HG02610 (cell line): ENCODE measurements around the gene PSMD1.
"Not testable (repeated sequence)": the region's sequence is repeated elsewhere in the genome, so short reads cannot be mapped to it uniquely, and the experiment has no call there.

ENCODE experiments used
- ATAC-seq: cut with Tn5 transposase; IDR thresholded peaks from one replicate; pipeline ENCODE4 v1.9.1; 2021; ENCODE audit warnings: mild to moderate bottlenecking, moderate library complexity; ENCODE audit not compliant: unreplicated experiment

The PSMD1 gene

DNA sequence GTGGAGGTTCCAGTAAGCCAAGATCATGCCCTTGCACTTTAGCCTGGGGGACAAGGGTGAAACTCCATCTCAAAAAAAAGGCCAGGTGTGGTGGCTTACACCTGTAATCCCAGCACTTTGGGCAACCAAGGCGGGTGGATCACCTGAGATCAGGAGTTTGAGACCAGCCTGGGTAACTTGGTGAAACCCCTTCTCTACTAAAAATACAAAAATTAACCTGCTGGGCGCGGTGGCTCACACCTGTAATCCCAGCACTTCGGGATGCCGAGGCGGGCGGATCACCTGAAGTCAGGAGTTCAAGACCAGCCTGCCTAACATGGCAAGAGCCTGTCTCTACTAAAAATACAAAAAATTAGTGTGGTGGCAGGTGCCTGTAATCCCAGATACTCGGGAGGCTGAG is 84.1 kb downstream of the PSMD1 start:
- ATAC-seq: not testable (repeated sequence)

DNA sequence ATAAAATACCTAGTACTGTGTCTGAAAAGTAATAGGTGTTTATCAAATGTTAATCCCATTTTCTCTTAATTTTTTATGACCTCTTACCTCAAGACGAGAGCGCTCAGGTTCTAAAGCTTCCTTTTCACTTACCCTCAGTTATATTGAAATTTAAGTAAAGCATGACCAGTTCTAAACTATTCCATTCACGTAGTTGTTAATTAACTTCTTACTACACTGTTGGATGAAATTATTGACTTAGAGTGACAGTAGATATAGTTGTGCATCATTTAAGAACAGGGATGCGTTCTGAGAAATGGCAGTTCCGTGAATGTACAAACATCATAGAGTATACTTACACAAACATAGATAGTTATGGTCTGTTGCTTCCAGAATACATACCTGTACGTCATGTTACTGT is 88.2 kb downstream of the PSMD1 start:
- ATAC-seq: no peak

DNA sequence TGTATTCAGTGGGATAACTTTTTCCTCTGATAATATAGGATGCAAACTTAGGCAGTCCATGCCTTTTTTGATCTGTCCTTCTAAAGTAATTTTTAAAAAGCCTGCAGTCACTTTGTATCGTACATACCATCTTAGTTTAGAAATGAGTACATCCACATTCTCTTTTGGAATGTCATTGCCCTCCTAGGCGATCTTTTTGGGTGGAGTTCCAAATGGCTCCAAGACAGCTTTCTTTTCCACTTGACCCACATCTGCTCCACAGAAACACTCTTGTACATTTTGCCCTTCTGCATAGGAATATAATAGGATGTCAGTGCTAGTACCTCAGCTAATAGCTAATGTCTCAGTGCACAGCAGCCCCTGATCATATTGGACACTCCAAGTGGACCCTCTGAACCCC is 90.0 kb downstream of the PSMD1 start:
- ATAC-seq: no peak

DNA sequence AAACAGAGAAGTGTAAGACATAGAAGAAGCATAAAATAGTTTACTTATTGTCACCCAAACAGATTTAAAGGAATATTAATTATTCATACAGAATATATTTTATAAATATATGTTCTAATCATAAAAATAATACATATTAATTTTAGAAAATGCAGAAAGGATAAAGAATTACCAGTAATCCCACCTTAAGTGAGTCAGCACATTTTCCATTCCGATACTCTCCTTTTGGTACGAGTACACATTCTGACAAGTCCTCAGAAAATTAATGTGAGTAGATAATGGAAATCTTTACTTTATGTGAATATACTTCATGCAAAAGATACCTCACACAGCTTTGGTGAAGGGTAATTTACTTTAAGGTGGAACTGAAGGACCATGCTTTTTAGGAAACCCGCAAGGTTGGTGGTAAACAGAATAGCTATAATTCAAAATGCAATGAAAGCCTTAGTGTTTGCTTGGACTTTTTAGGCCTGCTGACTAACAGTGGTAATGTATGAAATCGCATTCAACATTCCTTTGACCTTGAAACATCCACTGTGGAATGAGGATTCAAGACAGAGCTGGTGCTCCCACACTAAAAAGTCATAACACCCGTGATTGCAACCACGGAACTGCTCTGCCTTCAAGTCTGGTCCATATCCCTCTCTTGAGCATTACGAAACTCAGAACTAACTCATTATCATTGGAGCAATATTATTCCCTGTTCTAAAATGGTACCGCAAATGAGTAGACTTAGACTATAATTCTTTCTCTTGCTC is 96.3 kb downstream of the PSMD1 start:
- no peak for ATAC-seq

DNA sequence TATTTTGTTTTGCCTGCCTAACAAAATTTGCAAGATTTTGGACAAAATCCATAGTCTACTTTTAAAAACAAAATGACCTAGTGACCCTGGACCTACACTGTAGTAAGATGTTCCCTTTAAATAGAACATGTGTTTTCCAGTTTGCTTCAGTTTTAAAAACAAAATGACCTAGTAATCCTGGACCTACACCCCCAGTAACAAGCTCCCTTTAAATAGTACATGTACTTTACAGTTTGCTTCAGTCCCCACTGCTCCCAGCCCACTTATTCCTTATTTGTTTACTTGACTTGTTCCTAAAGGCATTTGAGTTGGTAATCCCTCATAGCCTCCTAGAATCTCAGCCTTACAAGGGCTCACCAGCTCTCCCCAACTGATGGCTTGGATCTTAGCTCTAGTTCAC is 102.6 kb downstream of the PSMD1 start:
- no peak for ATAC-seq

DNA sequence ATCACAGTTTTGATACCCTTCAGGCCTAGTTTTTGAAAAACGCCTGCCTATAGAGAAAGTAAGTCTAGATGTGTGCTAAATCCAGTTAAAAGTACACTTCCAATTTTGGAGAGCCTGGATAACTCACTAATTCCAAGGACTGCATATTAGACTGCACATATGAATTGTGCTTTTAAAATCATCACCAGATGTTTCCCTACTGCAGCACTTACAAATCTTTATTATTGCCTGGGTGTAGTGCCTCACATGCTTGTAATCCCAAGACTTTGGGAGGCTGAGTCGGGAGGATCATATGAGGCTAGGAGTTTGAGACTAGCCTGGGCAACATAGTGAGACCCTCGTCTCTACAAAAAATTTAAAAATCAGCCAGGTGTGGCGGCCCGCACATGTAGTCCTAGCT is 104.0 kb downstream of the PSMD1 start:
- no peak for ATAC-seq

DNA sequence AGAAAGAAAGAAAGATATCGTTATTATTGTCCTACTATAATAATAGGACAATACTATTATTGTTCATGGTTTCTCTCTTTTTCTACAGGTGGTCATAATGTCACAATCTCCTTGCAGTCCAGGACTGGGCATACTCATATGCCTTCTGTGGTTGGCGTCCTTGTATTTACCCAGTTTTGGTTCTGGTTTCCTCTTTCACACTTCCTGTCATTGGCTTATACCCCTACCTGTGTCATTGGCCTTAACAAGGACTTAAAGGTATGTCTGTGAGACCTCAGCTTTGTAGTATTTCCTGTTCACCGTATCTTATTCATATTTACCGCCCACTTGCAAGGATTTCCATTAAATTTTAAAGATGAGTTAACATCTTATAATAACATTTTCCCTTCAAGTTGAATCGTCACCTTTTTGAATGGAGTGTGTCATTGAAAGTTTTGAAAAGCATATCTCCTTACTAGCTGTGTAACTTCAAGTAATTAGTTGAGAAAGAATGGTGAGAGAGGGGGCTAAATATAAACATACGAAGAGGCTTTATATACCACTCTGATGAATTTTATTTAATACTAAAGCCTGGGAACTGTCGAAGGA is 104.7 kb downstream of the PSMD1 start:
- no peak for ATAC-seq

DNA sequence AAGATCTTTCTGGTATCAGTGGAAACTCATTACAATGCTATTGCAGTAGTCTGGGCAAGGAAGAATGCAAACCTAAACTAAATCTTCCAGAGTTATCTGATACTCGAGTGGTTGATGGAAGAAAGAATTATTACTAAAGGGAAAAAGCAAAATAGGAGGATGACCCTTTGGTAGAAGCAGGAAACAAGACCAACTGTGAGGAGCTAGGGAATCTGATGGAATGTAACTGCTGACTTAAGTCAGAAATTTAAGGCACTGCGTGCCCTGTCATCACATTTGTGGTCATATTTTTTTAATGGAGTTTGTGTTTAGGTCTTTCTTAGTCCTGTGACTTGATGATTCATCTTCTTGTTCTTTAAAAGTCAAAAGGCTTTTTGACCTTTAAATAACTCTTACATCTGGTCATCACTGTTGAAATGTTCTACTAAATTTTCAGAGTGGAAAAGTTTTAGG is 105.2 kb downstream of the PSMD1 start:
- no peak for ATAC-seq

DNA sequence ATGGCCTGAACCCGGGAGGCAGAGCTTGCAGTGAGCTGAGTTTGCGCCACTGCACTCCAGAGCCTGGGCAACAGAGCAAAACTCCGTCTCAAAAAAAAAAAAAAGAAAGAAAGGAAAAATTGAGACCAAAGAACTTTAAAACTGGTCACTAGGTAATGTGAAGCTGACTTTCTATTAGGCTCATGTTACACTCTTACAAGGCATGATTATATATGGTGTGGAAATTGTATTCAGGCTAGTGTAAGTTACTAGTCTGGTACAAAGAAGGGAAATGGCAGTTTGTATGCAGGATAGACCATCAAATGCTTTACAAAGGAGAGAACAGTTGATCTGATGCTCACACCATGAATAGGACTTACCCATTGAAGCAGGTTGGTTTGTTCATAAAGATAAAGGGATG is 106.3 kb downstream of the PSMD1 start:
- ATAC-seq: no peak

DNA sequence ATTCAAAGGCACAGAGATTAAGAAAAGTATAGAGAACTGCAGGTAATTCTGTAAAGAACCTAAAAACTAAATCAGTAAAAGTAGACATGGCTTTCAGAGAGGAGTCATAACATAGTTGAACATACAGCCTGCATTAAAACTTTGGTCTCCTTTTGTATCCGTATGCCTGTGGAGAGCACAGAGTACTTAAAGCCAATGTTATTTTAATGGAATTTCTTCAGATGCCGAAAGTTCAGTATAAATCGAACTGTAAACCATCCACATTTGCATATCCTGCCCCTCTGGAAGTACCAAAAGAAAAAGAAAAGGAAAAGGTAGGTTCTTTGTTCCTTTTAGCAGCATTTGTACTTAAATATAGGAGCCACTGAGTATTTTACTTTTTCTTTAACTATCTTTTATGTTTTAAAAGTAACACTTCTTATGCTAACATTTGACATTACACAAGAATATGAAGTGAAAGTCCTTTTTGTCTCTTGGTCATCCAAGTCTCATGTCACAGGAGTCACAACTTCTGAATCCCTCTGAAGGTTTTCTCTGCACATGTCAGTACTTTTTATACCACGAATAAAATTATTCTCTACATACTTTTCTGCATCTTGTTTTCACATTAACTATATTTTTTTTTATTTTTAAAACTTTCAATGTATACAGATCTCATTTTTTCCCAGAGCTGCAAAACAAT is 106.9 kb downstream of the PSMD1 start:
- no peak for ATAC-seq

DNA sequence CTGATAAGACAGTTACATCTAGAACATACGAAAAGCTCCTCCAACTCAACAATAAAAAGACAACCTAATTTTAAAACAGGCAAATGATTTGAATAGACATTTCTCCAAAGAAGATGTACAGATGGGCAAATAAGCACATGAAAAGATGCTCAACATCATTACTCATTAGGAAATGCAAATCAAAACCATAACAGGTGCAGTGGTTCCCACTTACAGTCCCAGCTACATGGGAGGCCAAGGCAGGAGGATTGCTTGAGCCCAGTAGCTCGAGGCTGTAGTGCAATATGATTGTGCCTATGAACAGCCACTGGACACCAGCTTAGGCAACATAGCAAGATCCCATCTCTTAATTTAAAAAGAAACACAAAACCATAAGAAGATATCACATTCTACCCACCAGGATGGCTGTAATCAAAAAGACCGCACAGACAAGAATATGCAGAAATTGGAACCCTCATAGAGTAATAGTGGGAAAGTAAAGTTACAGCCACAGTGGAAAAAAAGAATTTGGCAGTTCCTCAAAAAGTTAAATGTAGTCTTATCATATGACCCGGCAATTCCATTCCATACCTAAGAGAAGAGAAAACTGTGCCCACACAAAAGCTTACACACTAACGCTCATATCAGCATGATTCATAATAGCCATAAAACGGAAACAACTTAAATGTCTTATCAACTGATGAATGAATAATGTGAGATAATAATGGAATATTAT is 111.2 kb downstream of the PSMD1 start:
- ATAC-seq: no peak

DNA sequence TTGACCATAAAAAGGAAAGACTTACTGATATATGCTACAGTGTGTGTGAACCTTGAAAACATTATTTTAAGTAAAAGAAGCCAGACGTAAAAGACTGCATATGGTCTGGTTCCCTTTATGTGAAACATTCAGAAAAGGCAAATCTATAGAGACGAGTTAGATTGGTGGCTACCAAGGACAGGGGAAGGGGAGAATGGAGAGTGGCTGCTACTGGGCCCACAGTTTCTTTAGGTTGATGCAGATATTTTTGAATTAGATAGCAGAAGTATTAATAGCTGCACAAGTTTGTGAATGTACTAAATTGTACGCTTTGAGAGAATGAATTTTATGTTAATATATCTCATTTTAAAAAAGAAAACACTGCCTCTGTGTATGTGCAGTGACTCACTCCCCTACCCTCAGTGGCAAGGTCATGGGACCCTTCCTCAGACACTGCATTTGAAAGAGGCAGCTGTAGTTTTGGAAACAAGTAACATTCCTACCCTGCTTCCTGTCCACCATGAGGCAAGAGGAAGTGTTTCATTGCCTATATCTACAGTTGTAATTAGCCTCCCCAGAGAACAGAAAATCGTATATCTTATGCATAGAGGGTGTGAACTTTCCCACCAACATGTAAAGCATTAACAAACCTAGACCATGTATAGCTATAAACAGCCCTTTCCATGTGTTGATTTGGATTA is 111.9 kb downstream of the PSMD1 start:
- no peak for ATAC-seq

DNA sequence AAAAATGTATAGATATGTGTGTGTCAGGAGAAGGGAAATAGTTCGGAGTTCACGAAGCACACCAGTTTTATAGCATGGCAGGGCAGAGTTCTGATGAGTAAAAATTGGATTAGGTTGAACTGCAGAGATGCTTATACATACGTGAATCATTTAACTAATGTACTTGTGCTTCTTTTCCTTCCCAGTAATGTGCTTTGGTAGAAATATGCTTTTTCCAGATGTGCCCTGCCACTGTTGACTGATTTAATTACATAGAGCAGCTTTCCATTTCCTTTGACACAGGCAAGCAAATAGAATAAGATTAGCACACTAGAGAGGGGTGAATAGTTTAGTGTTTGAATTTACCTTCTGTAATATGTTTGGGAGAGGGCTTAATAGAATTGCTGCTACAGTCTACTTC is 112.8 kb downstream of the PSMD1 start:
- no peak for ATAC-seq

DNA sequence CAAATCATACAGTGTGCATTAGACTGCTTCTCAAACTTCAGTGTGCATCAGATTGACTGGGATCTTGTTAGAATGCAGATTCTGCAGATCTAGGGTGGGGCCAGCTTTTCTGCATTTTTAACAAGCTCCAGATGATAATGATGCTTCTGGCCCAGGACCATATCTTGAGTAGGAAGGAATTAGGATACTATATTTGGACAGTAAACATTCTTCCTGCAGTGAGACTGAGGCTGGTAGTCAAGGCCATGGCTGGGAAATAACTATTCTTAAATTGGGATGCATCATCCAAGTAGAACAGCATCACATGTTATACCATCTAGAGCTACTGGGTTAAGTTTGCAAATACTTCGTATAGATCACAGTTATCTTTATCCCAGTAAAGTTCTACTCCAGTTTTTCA is 113.4 kb downstream of the PSMD1 start:
- ATAC-seq: no peak

DNA sequence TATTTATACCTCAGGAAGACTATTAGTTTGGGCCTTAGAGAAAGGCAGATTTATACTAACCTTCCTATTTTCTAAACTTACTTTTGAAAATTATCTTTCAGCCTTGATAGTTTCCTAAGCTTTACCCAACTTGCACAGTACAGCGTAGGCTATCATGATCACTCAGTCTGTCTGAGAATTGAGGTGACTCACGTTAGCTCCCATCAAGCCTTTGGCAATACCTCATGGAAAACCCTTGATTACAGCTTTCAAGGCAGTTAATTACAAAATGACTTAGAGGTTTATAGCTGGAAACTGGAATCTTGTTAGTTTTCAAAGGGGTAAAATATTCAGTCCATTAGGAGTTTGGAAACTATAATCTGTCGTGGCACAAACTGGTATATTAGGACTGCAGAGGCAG is 115.4 kb downstream of the PSMD1 start:
- ATAC-seq: no peak

DNA sequence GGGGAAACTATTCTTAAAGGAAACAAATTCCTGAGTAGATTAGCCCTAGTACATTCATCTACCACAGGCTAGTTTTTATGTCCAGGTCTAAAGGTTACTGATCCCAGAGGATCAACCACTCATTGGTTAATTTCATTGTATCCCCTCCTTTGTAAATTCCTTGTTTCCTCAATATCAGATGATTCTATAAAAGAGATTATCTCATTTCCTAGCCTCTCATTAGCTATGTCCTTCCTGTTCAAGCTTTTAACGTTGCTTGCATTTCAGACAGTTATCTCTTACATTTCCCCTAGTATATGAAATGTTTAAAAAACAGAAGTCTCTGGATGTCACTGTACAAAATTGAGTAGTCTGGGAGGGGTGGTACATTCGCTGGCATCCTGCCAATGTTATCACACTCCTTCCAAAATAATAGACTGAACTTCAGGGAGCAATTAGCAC is 117.6 kb downstream of the PSMD1 start:
- ATAC-seq: no peak

DNA sequence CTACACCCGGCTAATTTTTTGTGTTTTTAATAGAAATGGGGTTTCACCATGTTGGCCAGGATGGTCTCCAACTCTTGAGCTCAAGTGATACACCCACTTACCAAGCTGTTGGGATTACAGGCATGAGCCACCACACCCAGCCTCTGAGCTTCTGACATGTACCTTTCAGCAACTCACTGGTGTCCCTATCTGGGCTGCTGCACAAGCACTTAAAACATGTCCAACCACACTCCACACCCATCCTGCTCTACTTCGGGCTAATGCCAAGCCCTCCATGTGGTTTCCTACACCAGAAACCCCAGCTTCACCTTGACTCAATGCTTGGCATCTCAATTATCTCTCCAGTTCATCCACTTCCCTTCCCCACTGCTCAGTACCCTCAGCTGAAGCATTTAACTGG is 119.4 kb downstream of the PSMD1 start:
- no peak for ATAC-seq

DNA sequence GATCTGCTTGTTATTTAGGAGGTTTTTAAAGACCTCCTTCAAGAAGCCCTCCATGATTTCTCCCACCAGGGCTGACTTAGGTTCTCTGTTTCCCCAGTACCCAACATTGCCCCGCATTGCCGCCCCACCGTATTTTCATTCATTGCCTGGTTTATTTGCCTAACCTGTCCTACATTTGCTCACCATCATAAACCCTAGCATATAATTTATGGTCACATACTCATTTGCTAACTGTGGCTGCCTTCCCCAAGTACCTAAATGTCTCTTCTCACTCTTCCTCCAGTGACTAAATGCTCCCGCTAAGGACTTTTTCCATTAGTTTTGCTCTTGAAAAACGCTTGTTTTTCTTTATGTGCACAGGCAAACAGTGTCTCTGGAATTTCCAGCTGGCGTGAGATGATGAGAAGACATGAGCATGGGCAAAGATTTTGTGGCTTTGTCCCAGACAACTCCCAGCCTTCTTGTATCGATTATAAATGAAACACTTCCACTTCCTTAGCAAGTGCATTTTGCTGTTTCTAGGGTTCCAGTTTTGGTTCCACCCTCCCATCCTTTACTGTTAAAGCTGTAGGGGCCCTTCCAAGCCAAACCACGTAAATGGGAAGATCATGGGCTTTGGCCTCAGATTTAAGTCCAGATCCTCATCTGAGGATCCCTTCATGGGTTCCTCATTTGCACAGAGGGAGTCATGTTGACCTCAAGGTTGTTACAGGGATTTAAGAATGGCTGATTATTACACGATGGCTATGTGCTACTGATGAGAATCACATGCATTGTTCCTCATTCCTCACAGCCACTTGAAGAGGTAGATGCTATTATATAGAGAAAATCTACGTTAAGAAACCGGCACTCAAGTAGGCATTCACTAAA is 120.7 kb downstream of the PSMD1 start:
- ATAC-seq: no peak

DNA sequence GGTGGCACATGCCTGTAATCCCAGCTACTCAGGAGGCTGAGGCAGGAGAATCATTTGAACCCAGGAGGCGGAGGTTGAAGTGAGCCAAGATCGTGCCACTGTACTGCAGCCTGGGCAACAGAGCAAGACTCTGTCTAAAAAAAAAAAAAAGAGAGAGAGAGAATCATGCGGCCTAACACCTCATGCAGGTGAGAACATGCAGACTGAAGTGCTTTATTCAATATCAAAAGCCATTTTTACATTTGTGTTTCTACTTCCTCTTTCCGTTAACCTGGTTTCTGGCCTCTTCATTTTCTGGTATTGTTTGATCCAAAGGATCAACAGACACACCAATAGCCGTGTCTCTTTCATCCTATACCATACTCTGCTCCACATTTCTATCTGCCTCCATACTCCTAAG is 122.1 kb downstream of the PSMD1 start:
- ATAC-seq: not testable (repeated sequence)
